HepG2 (cell line): ENCODE data around the gene SKIDA1. TPM values are rescaled to one million over a fixed set of nuclear protein-coding genes. Genes with fewer than 3 reads are reported as not detected.

Source experiments
- ATAC-seq: fragments of 200-7000 bp; cut with Tn5 transposase; 3 replicates; pipeline ENCODE4 v1.9.1; 2020; ENCODE audit warnings: mild to moderate bottlenecking, moderate library complexity
- BruUV-seq: library from RNA; stranded (reverse); fragments of 400-500 nt; replicated peaks from 2 replicates; lab custom pipeline; 2021; lab: Mats Ljungman, UMichigan
- CTCF ChIA-PET: fragments of 300-600 bp; formaldehyde crosslinking; extraction: SDS; loops from one replicate; lab custom pipeline; 2021; ENCODE audit warnings: low total read pairs, inconsistent platforms, low intra/inter-chr PET ratio; lab: Yijun Ruan, JAX
- POLR2A ChIA-PET: fragments of 350-600 bp; sonication (Branson Sonifier 250); formaldehyde crosslinking; loops from one replicate; lab custom pipeline; 2020; ENCODE audit warnings: antibody characterized with exemption, inconsistent platforms; lab: Yijun Ruan, JAX
- DNase-seq: peaks from one replicate; pipeline ENCODE4 v3.0.0-alpha.2; 2015; ENCODE audit warnings: low spot score
- FAIRE-seq: peaks from 3 replicates; lab custom pipeline; 2011; peaks lifted over from hg19 to GRCh38; lab: Jason Lieb, UNC
- H2AFZ ChIP-seq: one replicate; pipeline ENCODE4 v1.6.1; 2011; ENCODE audit warnings: low read length, inconsistent platforms
- H3K27ac ChIP-seq: fragments of 300-600 bp; 3 replicates; pipeline ENCODE4 v1.8.0; 2011; ENCODE audit warnings: mixed run types, mild to moderate bottlenecking, mixed read lengths, low read length, inconsistent platforms; ENCODE audit not compliant: insufficient read depth; ENCODE audit errors: extremely low read length
- H3K27me3 ChIP-seq, 2 experiments: fragments of 200-600 bp in 1 of 2; 2 replicates in 1 of 2; 3 replicates in 1 of 2; pipeline versions ENCODE4 v1.6.0 to v1.8.0; 2011; ENCODE audit warnings: low read length in 2 of 2, mild to moderate bottlenecking in 2 of 2, moderate library complexity in 2 of 2, inconsistent platforms in 1 of 2; ENCODE audit not compliant: insufficient read depth in 2 of 2, control insufficient read depth in 1 of 2
- H3K36me3 ChIP-seq, 2 experiments: fragments of 200-600 bp in 1 of 2; replicated peaks in 1 of 2; 2 replicates in 1 of 2; 3 replicates in 1 of 2; pipeline versions ENCODE4 v1.5.1 to v1.8.0; 2011; ENCODE audit warnings: low read length in 2 of 2, inconsistent platforms in 1 of 2; ENCODE audit not compliant: insufficient read depth in 2 of 2, control insufficient read depth in 1 of 2
- H3K4me1 ChIP-seq: 2 replicates; pipeline ENCODE4 v1.5.1; 2012; ENCODE audit warnings: low read length, inconsistent platforms; ENCODE audit not compliant: insufficient read depth
- H3K4me2 ChIP-seq: 2 replicates; pipeline ENCODE4 v1.6.0; 2011; ENCODE audit warnings: low read depth, low read length, inconsistent platforms
- H3K4me3 ChIP-seq, 3 experiments: fragments of 200-600 bp in 1 of 3; sonication (generic), shearing (Covaris generic) in 1 of 3; replicated peaks in 1 of 3; 2 replicates each; pipeline ENCODE4 v1.5.1; 2011 to 2016; ENCODE audit warnings: low read length in 3 of 3, inconsistent platforms in 2 of 3, low read depth in 2 of 3, mild to moderate bottlenecking in 2 of 3, control low read depth in 1 of 3, mixed read lengths in 1 of 3; ENCODE audit not compliant: insufficient read depth in 1 of 3
- H3K79me2 ChIP-seq: one replicate; pipeline ENCODE4 v1.6.1; 2011; ENCODE audit warnings: low read length, inconsistent platforms; ENCODE audit not compliant: insufficient read depth
- H3K9ac ChIP-seq: 2 replicates; pipeline ENCODE4 v1.6.0; 2011; ENCODE audit warnings: mild to moderate bottlenecking, low read depth, low read length, inconsistent platforms; ENCODE audit not compliant: insufficient read depth
- H3K9me3 ChIP-seq: 2 replicates; pipeline ENCODE4 v1.5.1; 2012; ENCODE audit warnings: mild to moderate bottlenecking, low read length
- H4K20me1 ChIP-seq: 2 replicates; pipeline ENCODE4 v1.6.0; 2011; ENCODE audit warnings: inconsistent platforms, mild to moderate bottlenecking, low read length, moderate library complexity; ENCODE audit not compliant: insufficient read depth
- CERS6 ChIP-seq: sonication (generic); formaldehyde crosslinking; IDR thresholded peaks from 2 replicates; pipeline ENCODE4 v1.5.0; 2020; ENCODE audit warnings: missing genetic modification reagents
- DR1 ChIP-seq: sonication (generic); formaldehyde crosslinking; IDR thresholded peaks from 2 replicates; pipeline ENCODE4 v1.8.0; 2021; ENCODE audit warnings: mild to moderate bottlenecking, missing genetic modification reagents, inconsistent platforms
- WGBS: methylation state at CpG from one replicate; pipeline ENCODE4 v1.1.6; 2017; ENCODE audit warnings: low lambda C conversion rate; 5-methylcytosine and 5-hydroxymethylcytosine counted together
- in situ Hi-C: cut with HindIII; loops from 2 replicates; pipeline ENCODE4 v1.10.0; 2017; ENCODE audit warnings: low pct_unique_long_range_greater_than_20kb; ENCODE audit not compliant: extremely low pct_ligation_motif_present
- intact Hi-C: fragments of 100-400 bp; cut with micrococcal nuclease; formaldehyde crosslinking; loops from one replicate; pipeline ENCODE4 v1.10.0; 2022; ENCODE audit not compliant: unreplicated experiment
- polyA plus RNA-seq, 8 experiments: library from polyadenylated mRNA; depleted of rRNA in 3 of 8; stranded (reverse) in 7 of 8; unstranded in 1 of 8; fragments of >200 nt; fragmentation: Illumina TruSeq in 4 of 8; extraction: Trizol in 4 of 8; gene quantifications; 2 replicates each; pipeline versions ENCODE4 v1.2.1 to v1.2.3, GENCODE V29; 2011 to 2016; ENCODE audit warnings: low read depth in 4 of 8, missing spikeins in 1 of 8, mixed read lengths in 1 of 8; ENCODE audit not compliant: insufficient read depth in 1 of 8
- total RNA-seq, 5 experiments: library from RNA; depleted of rRNA; stranded (reverse); fragments of >200 nt; fragmentation: Illumina TruSeq; extraction: Trizol; gene quantifications; 2 replicates each; pipeline ENCODE4 v1.2.3, GENCODE V29; 2016; ENCODE audit warnings: low read depth in 1 of 5
- TF ChIP-seq, protein P1 (sequence below): sonication (generic); formaldehyde crosslinking; IDR thresholded peaks from 2 replicates; pipeline ENCODE4 v1.5.1; 2020; ENCODE audit warnings: mild to moderate bottlenecking, missing genetic modification reagents, borderline replicate concordance
- TF ChIP-seq, protein P2 (sequence below): sonication (generic); formaldehyde crosslinking; IDR thresholded peaks from 2 replicates; pipeline ENCODE4 v1.9.0; 2021; ENCODE audit warnings: missing genetic modification reagents, borderline replicate concordance
- TF ChIP-seq, protein P3 (sequence below): sonication (generic); formaldehyde crosslinking; IDR thresholded peaks from 2 replicates; pipeline ENCODE4 v1.4.0; 2020; ENCODE audit warnings: missing genetic modification reagents

Gene SKIDA1
- total and polyA plus RNA-seq, 2 of the 13 experiments (the other 11 are each of a cell fraction or from before 2014, with no cell fraction given): 0.73 to 1.5 TPM

GRCh38 chr10:21493784-21494183 is 31.7 kb downstream of the SKIDA1 start:
- CTCF ChIA-PET: no interaction called here
- H3K4me3 ChIP-seq: no peak overlapping the region
- no peak overlapping the region for H3K9ac ChIP-seq
- WGBS: 93% methylated on average over 9 of the region's 9 CpGs
- H2AFZ ChIP-seq: no peak overlapping the region
- DNase-seq: no peak
- peak overlapping the region; percentile 97 for H3K4me2 ChIP-seq
- BruUV-seq: no TSS peak
- peaks cover 5% of the 10 kb centered on the region for H3K79me2 ChIP-seq
- TF ChIP-seq, protein P1, sequence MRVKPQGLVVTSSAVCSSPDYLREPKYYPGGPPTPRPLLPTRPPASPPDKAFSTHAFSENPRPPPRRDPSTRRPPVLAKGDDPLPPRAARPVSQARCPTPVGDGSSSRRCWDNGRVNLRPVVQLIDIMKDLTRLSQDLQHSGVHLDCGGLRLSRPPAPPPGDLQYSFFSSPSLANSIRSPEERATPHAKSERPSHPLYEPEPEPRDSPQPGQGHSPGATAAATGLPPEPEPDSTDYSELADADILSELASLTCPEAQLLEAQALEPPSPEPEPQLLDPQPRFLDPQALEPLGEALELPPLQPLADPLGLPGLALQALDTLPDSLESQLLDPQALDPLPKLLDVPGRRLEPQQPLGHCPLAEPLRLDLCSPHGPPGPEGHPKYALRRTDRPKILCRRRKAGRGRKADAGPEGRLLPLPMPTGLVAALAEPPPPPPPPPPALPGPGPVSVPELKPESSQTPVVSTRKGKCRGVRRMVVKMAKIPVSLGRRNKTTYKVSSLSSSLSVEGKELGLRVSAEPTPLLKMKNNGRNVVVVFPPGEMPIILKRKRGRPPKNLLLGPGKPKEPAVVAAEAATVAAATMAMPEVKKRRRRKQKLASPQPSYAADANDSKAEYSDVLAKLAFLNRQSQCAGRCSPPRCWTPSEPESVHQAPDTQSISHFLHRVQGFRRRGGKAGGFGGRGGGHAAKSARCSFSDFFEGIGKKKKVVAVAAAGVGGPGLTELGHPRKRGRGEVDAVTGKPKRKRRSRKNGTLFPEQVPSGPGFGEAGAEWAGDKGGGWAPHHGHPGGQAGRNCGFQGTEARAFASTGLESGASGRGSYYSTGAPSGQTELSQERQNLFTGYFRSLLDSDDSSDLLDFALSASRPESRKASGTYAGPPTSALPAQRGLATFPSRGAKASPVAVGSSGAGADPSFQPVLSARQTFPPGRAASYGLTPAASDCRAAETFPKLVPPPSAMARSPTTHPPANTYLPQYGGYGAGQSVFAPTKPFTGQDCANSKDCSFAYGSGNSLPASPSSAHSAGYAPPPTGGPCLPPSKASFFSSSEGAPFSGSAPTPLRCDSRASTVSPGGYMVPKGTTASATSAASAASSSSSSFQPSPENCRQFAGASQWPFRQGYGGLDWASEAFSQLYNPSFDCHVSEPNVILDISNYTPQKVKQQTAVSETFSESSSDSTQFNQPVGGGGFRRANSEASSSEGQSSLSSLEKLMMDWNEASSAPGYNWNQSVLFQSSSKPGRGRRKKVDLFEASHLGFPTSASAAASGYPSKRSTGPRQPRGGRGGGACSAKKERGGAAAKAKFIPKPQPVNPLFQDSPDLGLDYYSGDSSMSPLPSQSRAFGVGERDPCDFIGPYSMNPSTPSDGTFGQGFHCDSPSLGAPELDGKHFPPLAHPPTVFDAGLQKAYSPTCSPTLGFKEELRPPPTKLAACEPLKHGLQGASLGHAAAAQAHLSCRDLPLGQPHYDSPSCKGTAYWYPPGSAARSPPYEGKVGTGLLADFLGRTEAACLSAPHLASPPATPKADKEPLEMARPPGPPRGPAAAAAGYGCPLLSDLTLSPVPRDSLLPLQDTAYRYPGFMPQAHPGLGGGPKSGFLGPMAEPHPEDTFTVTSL (CRISPR knock-in tag): 0 out of 2 replicates have a peak, but pooled peaks have one; percentile 20
- TF ChIP-seq, protein P2, sequence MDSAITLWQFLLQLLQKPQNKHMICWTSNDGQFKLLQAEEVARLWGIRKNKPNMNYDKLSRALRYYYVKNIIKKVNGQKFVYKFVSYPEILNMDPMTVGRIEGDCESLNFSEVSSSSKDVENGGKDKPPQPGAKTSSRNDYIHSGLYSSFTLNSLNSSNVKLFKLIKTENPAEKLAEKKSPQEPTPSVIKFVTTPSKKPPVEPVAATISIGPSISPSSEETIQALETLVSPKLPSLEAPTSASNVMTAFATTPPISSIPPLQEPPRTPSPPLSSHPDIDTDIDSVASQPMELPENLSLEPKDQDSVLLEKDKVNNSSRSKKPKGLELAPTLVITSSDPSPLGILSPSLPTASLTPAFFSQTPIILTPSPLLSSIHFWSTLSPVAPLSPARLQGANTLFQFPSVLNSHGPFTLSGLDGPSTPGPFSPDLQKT (CRISPR knock-in tag): no peak
- TF ChIP-seq DR1 (CRISPR knock-in tag) (no peak), CERS6 (CRISPR knock-in tag) (no peak)
- TF ChIP-seq, protein P3, sequence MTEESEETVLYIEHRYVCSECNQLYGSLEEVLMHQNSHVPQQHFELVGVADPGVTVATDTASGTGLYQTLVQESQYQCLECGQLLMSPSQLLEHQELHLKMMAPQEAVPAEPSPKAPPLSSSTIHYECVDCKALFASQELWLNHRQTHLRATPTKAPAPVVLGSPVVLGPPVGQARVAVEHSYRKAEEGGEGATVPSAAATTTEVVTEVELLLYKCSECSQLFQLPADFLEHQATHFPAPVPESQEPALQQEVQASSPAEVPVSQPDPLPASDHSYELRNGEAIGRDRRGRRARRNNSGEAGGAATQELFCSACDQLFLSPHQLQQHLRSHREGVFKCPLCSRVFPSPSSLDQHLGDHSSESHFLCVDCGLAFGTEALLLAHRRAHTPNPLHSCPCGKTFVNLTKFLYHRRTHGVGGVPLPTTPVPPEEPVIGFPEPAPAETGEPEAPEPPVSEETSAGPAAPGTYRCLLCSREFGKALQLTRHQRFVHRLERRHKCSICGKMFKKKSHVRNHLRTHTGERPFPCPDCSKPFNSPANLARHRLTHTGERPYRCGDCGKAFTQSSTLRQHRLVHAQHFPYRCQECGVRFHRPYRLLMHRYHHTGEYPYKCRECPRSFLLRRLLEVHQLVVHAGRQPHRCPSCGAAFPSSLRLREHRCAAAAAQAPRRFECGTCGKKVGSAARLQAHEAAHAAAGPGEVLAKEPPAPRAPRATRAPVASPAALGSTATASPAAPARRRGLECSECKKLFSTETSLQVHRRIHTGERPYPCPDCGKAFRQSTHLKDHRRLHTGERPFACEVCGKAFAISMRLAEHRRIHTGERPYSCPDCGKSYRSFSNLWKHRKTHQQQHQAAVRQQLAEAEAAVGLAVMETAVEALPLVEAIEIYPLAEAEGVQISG (CRISPR knock-in tag): no peak
- TF ChIP-seq, all 625 proteins: peak for 1
- no peaks in the 10 kb centered on the region; a peak in 1 of 5 replicates for H3K27me3 ChIP-seq
- no peaks in the 10 kb centered on the region for H4K20me1 ChIP-seq
- no peak overlapping the region for H3K27ac ChIP-seq
- ATAC-seq (no peak), FAIRE-seq (no peak)
- intact Hi-C loops: loop anchor here (2.0 to 10.0 kb wide), 3 partner anchors 129 to 419 kb away; no protein-coding TSS in a partner anchor
- H3K4me1 ChIP-seq: peaks cover 25% of the 10 kb centered on the region
- no peaks in the 10 kb centered on the region for H3K9me3 ChIP-seq
- POLR2A ChIA-PET: interaction anchor here (0.8 to 2.0 kb wide), 3 partner anchors 12 to 231 kb away, joined by 3 to 13 read pairs (median 6); partner anchors contain the start of gene SKIDA1
- in situ Hi-C loops: loop anchor here (10.0 to 25.0 kb wide), 2 partner anchors 206 to 461 kb away; no protein-coding TSS in a partner anchor
- H3K36me3 ChIP-seq: no peaks in the 10 kb centered on the region
